Rectal smooth muscle tissue (tissue), 1 donor: ENCODE measurements around the gene RER1.

Experiments used
- H3K27ac ChIP-seq: one replicate; pipeline ENCODE4 v1.7.0; 2013; ENCODE audit warnings: low read depth, low read length, inconsistent platforms
- H3K27me3 ChIP-seq: one replicate; pipeline ENCODE4 v1.7.0; 2013; ENCODE audit warnings: low read length; ENCODE audit not compliant: control insufficient read depth, insufficient read depth
- H3K36me3 ChIP-seq: one replicate; pipeline ENCODE4 v1.7.0; 2013; ENCODE audit warnings: low read length; ENCODE audit not compliant: control insufficient read depth, insufficient read depth
- H3K4me1 ChIP-seq: one replicate; pipeline ENCODE4 v1.7.0; 2013; ENCODE audit warnings: low read length; ENCODE audit not compliant: control insufficient read depth, insufficient read depth
- H3K4me3 ChIP-seq: one replicate; pipeline ENCODE4 v1.7.0; 2013; ENCODE audit warnings: low read length
- H3K9ac ChIP-seq: one replicate; pipeline ENCODE4 v1.7.0; 2013; ENCODE audit warnings: low read length

RER1 gene

GRCh38 chr1:2356911-2357845, 34.5 kb upstream of the RER1 start:
- H3K4me1 ChIP-seq: peaks cover 8% of the 10 kb centered on the region
- no peak overlapping the region for H3K27ac ChIP-seq
- no peaks in the 10 kb centered on the region for H3K27me3 ChIP-seq
- H3K9ac ChIP-seq: no peak overlapping the region
- H3K36me3 ChIP-seq: no peaks in the 10 kb centered on the region
- H3K4me3 ChIP-seq: no peak overlapping the region

- Histone ChIP-seq H3K27me3 (no peaks in the 10 kb centered on the region), H3K27ac (no peak overlapping the region), H3K4me1 (peaks cover 8% of the 10 kb centered on the region), H3K36me3 (no peaks in the 10 kb centered on the region), H3K9ac (no peak overlapping the region), H3K4me3 (no peak overlapping the region)
Measured at GRCh38 chr1:2358072-2358471, 33.6 kb upstream of the RER1 start.

GRCh38 chr1:2358651-2359640, 32.7 kb upstream of the RER1 start:
- Histone ChIP-seq H3K9ac (no peak overlapping the region), H3K27ac (no peak overlapping the region), H3K4me1 (peaks cover 8% of the 10 kb centered on the region), H3K27me3 (no peaks in the 10 kb centered on the region), H3K36me3 (no peaks in the 10 kb centered on the region), H3K4me3 (no peak overlapping the region)

GRCh38 chr1:2360588-2361364, 30.9 kb upstream of the RER1 start:
- Histone ChIP-seq H3K36me3 (no peaks in the 10 kb centered on the region), H3K27me3 (no peaks in the 10 kb centered on the region), H3K9ac (no peak overlapping the region), H3K4me1 (peaks cover 4% of the 10 kb centered on the region), H3K4me3 (no peak overlapping the region), H3K27ac (no peak overlapping the region)

GRCh38 chr1:2363847-2364513, 27.7 kb upstream of the RER1 start:
- Histone ChIP-seq H3K4me1 (peaks cover 4% of the 10 kb centered on the region), H3K36me3 (no peaks in the 10 kb centered on the region), H3K9ac (no peak overlapping the region), H3K27ac (no peak overlapping the region), H3K4me3 (no peak overlapping the region), H3K27me3 (no peaks in the 10 kb centered on the region)

DNA sequence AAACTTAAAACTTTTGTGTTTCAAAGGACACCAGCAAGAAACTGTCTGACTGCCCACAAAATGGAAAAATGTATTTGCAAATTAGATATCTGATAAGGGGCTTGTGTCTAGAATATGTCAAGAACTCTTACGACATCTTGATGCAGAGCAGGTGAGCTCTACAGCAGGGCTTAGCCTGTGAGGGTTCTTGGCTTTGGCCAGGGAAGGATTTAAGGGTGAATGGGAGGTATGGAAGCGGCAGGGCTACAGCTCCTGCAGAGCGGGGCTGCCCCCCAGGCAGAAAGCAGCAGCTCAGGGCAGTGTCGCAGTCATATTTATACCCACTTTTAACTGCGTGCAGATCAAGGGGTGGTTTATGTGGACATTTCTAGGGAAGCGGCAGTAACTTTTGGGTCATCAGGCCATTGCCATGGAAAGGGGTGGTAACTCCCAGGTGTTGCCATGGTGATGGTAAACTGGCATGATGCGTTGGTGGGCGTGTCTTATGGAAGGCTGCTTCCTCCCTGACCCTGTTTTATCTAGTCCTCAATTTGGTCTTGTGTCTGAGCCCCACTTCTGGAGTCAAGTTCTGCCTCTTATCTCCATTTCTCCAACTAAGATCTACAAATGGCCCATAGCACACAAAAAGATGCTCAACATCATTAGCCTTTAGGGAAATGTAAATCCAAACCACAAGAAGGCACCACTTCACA, 23.4 kb upstream of the RER1 start:
- H3K4me1 ChIP-seq: no peaks in the 10 kb centered on the region
- no peaks in the 10 kb centered on the region for H3K27me3 ChIP-seq
- no peak overlapping the region for H3K4me3 ChIP-seq
- H3K27ac ChIP-seq: no peak overlapping the region
- H3K36me3 ChIP-seq: no peaks in the 10 kb centered on the region
- H3K9ac ChIP-seq: peak overlapping the region; percentile 30

DNA sequence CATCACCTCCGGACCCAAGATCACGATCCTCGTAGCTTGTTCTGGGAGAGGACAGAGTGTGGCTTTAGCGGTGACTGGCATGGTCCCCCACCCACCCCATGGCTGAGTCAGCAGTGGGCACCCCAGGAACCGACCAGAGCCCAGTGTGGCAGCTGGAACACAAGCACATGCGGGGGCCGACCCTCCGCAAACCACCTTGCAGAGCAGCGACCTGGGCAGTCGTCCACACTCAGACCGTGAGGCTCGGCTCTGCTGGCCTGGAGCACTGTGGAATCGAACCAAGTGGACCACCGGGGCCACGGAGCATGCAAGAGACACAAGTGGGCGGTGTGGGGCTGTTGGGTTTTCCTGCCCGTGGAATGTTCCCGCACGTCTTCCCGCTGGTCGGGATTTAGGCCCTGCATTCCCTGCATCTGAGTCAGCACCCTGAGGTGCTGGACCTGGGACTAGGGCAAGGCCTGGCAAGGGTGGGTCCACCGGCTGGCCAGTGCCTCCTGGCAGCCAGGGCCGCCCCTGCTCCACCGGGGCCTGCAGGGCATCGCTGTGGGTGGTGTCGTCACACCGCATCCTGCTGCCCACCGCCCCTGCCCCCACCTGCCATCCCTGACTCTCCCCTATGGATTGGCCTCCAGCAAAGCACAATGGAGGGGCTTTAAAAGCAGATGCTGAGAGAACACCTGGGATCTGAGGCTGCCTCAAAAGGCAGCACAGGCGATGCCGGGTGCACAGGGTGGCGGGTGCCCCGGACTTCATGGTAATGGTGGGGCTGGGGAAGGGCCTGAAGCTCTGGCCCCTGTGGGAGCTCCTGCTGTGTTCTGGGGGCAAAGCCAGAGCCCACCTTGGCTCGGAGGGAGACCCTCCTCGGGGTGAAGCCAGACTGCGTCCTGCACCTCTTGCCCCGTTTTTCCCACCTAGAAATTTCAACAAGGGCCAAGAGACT, 18.8 kb upstream of the RER1 start:
- H3K4me1 ChIP-seq: no peaks in the 10 kb centered on the region
- no peak overlapping the region for H3K4me3 ChIP-seq
- no peak overlapping the region for H3K9ac ChIP-seq
- H3K27ac ChIP-seq: no peak overlapping the region
- H3K27me3 ChIP-seq: no peaks in the 10 kb centered on the region
- no peaks in the 10 kb centered on the region for H3K36me3 ChIP-seq

GRCh38 chr1:2373551-2374251, 17.9 kb upstream of the RER1 start:
- Histone ChIP-seq H3K36me3 (no peaks in the 10 kb centered on the region), H3K4me1 (no peaks in the 10 kb centered on the region), H3K27me3 (no peaks in the 10 kb centered on the region), H3K27ac (no peak overlapping the region), H3K9ac (no peak overlapping the region), H3K4me3 (no peak overlapping the region)

- Histone ChIP-seq H3K4me1 (no peaks in the 10 kb centered on the region), H3K36me3 (no peaks in the 10 kb centered on the region), H3K27me3 (no peaks in the 10 kb centered on the region), H3K9ac (no peak overlapping the region), H3K4me3 (no peak overlapping the region), H3K27ac (no peak overlapping the region)
Measured at GRCh38 chr1:2374252-2375155, 17.1 kb upstream of the RER1 start.
